HepG2 (cell line): Measurements from ENCODE around the gene RIPK1. TPM values are rescaled to one million over a fixed set of nuclear protein-coding genes. Genes with fewer than 3 reads are reported as not detected.

ENCODE experiments used
- ATAC-seq: fragments of 200-7000 bp; cut with Tn5 transposase; 3 replicates; pipeline ENCODE4 v1.9.1; 2020; ENCODE audit warnings: mild to moderate bottlenecking, moderate library complexity
- BruUV-seq: library from RNA; stranded (reverse); fragments of 400-500 nt; replicated peaks from 2 replicates; lab custom pipeline; 2021; lab: Mats Ljungman, UMichigan
- CTCF ChIA-PET: fragments of 300-600 bp; formaldehyde crosslinking; extraction: SDS; loops from one replicate; lab custom pipeline; 2021; ENCODE audit warnings: low total read pairs, inconsistent platforms, low intra/inter-chr PET ratio; lab: Yijun Ruan, JAX
- POLR2A ChIA-PET: fragments of 350-600 bp; sonication (Branson Sonifier 250); formaldehyde crosslinking; loops from one replicate; lab custom pipeline; 2020; ENCODE audit warnings: antibody characterized with exemption, inconsistent platforms; lab: Yijun Ruan, JAX
- DNase-seq: peaks from one replicate; pipeline ENCODE4 v3.0.0-alpha.2; 2015; ENCODE audit warnings: low spot score
- FAIRE-seq: peaks from 3 replicates; lab custom pipeline; 2011; peaks lifted over from hg19 to GRCh38; lab: Jason Lieb, UNC
- H2AFZ ChIP-seq: one replicate; pipeline ENCODE4 v1.6.1; 2011; ENCODE audit warnings: low read length, inconsistent platforms
- H3K27ac ChIP-seq: fragments of 300-600 bp; 3 replicates; pipeline ENCODE4 v1.8.0; 2011; ENCODE audit warnings: mixed run types, mild to moderate bottlenecking, mixed read lengths, low read length, inconsistent platforms; ENCODE audit not compliant: insufficient read depth; ENCODE audit errors: extremely low read length
- H3K27me3 ChIP-seq, 2 experiments: fragments of 200-600 bp in 1 of 2; 2 replicates in 1 of 2; 3 replicates in 1 of 2; pipeline versions ENCODE4 v1.6.0 to v1.8.0; 2011; ENCODE audit warnings: low read length in 2 of 2, mild to moderate bottlenecking in 2 of 2, moderate library complexity in 2 of 2, inconsistent platforms in 1 of 2; ENCODE audit not compliant: insufficient read depth in 2 of 2, control insufficient read depth in 1 of 2
- H3K36me3 ChIP-seq, 2 experiments: fragments of 200-600 bp in 1 of 2; replicated peaks in 1 of 2; 2 replicates in 1 of 2; 3 replicates in 1 of 2; pipeline versions ENCODE4 v1.5.1 to v1.8.0; 2011; ENCODE audit warnings: low read length in 2 of 2, inconsistent platforms in 1 of 2; ENCODE audit not compliant: insufficient read depth in 2 of 2, control insufficient read depth in 1 of 2
- H3K4me1 ChIP-seq: 2 replicates; pipeline ENCODE4 v1.5.1; 2012; ENCODE audit warnings: low read length, inconsistent platforms; ENCODE audit not compliant: insufficient read depth
- H3K4me2 ChIP-seq: 2 replicates; pipeline ENCODE4 v1.6.0; 2011; ENCODE audit warnings: low read depth, low read length, inconsistent platforms
- H3K4me3 ChIP-seq, 3 experiments: fragments of 200-600 bp in 1 of 3; sonication (generic), shearing (Covaris generic) in 1 of 3; replicated peaks in 1 of 3; 2 replicates each; pipeline ENCODE4 v1.5.1; 2011 to 2016; ENCODE audit warnings: low read length in 3 of 3, inconsistent platforms in 2 of 3, low read depth in 2 of 3, mild to moderate bottlenecking in 2 of 3, control low read depth in 1 of 3, mixed read lengths in 1 of 3; ENCODE audit not compliant: insufficient read depth in 1 of 3
- H3K79me2 ChIP-seq: one replicate; pipeline ENCODE4 v1.6.1; 2011; ENCODE audit warnings: low read length, inconsistent platforms; ENCODE audit not compliant: insufficient read depth
- H3K9ac ChIP-seq: 2 replicates; pipeline ENCODE4 v1.6.0; 2011; ENCODE audit warnings: mild to moderate bottlenecking, low read depth, low read length, inconsistent platforms; ENCODE audit not compliant: insufficient read depth
- H3K9me3 ChIP-seq: 2 replicates; pipeline ENCODE4 v1.5.1; 2012; ENCODE audit warnings: mild to moderate bottlenecking, low read length
- H4K20me1 ChIP-seq: 2 replicates; pipeline ENCODE4 v1.6.0; 2011; ENCODE audit warnings: inconsistent platforms, mild to moderate bottlenecking, low read length, moderate library complexity; ENCODE audit not compliant: insufficient read depth
- BORCS8-MEF2B ChIP-seq: sonication (generic); formaldehyde crosslinking; IDR thresholded peaks from 2 replicates; pipeline ENCODE4 v1.8.0; 2022; ENCODE audit warnings: mild to moderate bottlenecking, missing genetic modification reagents
- BRD4 ChIP-seq: sonication (generic); formaldehyde crosslinking; IDR thresholded peaks from 2 replicates; pipeline ENCODE4 v1.4.0; 2020; ENCODE audit warnings: missing genetic modification reagents
- E2F5 ChIP-seq: sonication (generic); formaldehyde crosslinking; conservative IDR thresholded peaks from 2 replicates; pipeline ENCODE4 v1.4.0; 2020; ENCODE audit warnings: missing genetic modification reagents
- FOXO1 ChIP-seq: sonication (generic); formaldehyde crosslinking; IDR thresholded peaks from 2 replicates; pipeline ENCODE4 v1.4.0; 2020; ENCODE audit warnings: missing genetic modification reagents
- GABPA ChIP-seq, 2 experiments: IDR thresholded peaks; 2 replicates each; pipeline ENCODE4 v1.6.1; 2011 to 2016; ENCODE audit warnings: low read depth in 2 of 2, low read length in 1 of 2, missing biosample characterization in 1 of 2, missing genetic modification characterization in 1 of 2
- GLI4 ChIP-seq: sonication (generic); formaldehyde crosslinking; IDR thresholded peaks from 2 replicates; pipeline ENCODE4 v1.5.1; 2020; ENCODE audit warnings: missing genetic modification reagents, mild to moderate bottlenecking, moderate library complexity, borderline replicate concordance
- KDM4B ChIP-seq: sonication (generic); formaldehyde crosslinking; IDR thresholded peaks from 2 replicates; pipeline ENCODE4 v1.4.0; 2020; ENCODE audit warnings: missing genetic modification reagents
- KLF15 ChIP-seq: sonication (generic); formaldehyde crosslinking; IDR thresholded peaks from 2 replicates; pipeline ENCODE4 v1.8.1; 2023; ENCODE audit warnings: borderline replicate concordance, mild to moderate bottlenecking, inconsistent platforms, missing genetic modification reagents, mixed read lengths
- MTF2 ChIP-seq: sonication (generic); formaldehyde crosslinking; IDR thresholded peaks from 2 replicates; pipeline ENCODE4 v1.5.0; 2020; ENCODE audit warnings: missing genetic modification reagents, borderline replicate concordance
- PRMT3 ChIP-seq: sonication (generic); formaldehyde crosslinking; IDR thresholded peaks from 2 replicates; pipeline ENCODE4 v1.8.1; 2022; ENCODE audit warnings: low read depth, mild to moderate bottlenecking, moderate library complexity, missing genetic modification reagents, borderline replicate concordance
- RXRB ChIP-seq: IDR thresholded peaks from 2 replicates; pipeline ENCODE4 v1.6.1; 2016; ENCODE audit warnings: borderline replicate concordance, missing genetic modification reagents, missing compliant biosample characterization
- SIX1 ChIP-seq: sonication (generic); formaldehyde crosslinking; IDR thresholded peaks from 2 replicates; pipeline ENCODE4 v1.4.0; 2020; ENCODE audit warnings: missing genetic modification reagents, borderline replicate concordance
- SNAPC2 ChIP-seq: sonication (generic); formaldehyde crosslinking; IDR thresholded peaks from 2 replicates; pipeline ENCODE4 v1.8.1; 2022; ENCODE audit warnings: mild to moderate bottlenecking, missing genetic modification reagents
- SRY ChIP-seq: sonication (generic); formaldehyde crosslinking; IDR thresholded peaks from 2 replicates; pipeline ENCODE4 v1.8.0; 2022; ENCODE audit warnings: mild to moderate bottlenecking, missing genetic modification reagents
- YY1 ChIP-seq: IDR thresholded peaks from 2 replicates; pipeline ENCODE4 v1.6.1; 2011; ENCODE audit warnings: low read length, low read depth, moderate library complexity, mild to moderate bottlenecking; ENCODE audit not compliant: insufficient read depth, insufficient replicate concordance
- ZNF317 ChIP-seq: sonication (generic); formaldehyde crosslinking; IDR thresholded peaks from 2 replicates; pipeline ENCODE4 v1.5.0; 2020; ENCODE audit warnings: mild to moderate bottlenecking, missing genetic modification reagents
- ZNF607 ChIP-seq: sonication (generic); formaldehyde crosslinking; IDR thresholded peaks from 2 replicates; pipeline ENCODE4 v1.5.1; 2020; ENCODE audit warnings: missing genetic modification reagents, mild to moderate bottlenecking, borderline replicate concordance
- ZNF678 ChIP-seq: sonication (generic); formaldehyde crosslinking; IDR thresholded peaks from 2 replicates; pipeline ENCODE4 v1.4.0; 2020; ENCODE audit warnings: mild to moderate bottlenecking, missing genetic modification reagents
- ZNF879 ChIP-seq: sonication (generic); formaldehyde crosslinking; IDR thresholded peaks from 2 replicates; pipeline ENCODE4 v1.8.1; 2023; ENCODE audit warnings: missing genetic modification reagents
- ZSCAN20 ChIP-seq: sonication (generic); formaldehyde crosslinking; IDR thresholded peaks from 2 replicates; pipeline ENCODE4 v1.4.0; 2020; ENCODE audit warnings: missing genetic modification reagents, mild to moderate bottlenecking, borderline replicate concordance
- WGBS: methylation state at CpG from one replicate; pipeline ENCODE4 v1.1.6; 2017; ENCODE audit warnings: low lambda C conversion rate; 5-methylcytosine and 5-hydroxymethylcytosine counted together
- in situ Hi-C: cut with HindIII; loops from 2 replicates; pipeline ENCODE4 v1.10.0; 2017; ENCODE audit warnings: low pct_unique_long_range_greater_than_20kb; ENCODE audit not compliant: extremely low pct_ligation_motif_present
- intact Hi-C: fragments of 100-400 bp; cut with micrococcal nuclease; formaldehyde crosslinking; loops from one replicate; pipeline ENCODE4 v1.10.0; 2022; ENCODE audit not compliant: unreplicated experiment
- polyA plus RNA-seq, 8 experiments: library from polyadenylated mRNA; depleted of rRNA in 3 of 8; stranded (reverse) in 7 of 8; unstranded in 1 of 8; fragments of >200 nt; fragmentation: Illumina TruSeq in 4 of 8; extraction: Trizol in 4 of 8; gene quantifications; 2 replicates each; pipeline versions ENCODE4 v1.2.1 to v1.2.3, GENCODE V29; 2011 to 2016; ENCODE audit warnings: low read depth in 4 of 8, missing spikeins in 1 of 8, mixed read lengths in 1 of 8; ENCODE audit not compliant: insufficient read depth in 1 of 8
- total RNA-seq, 5 experiments: library from RNA; depleted of rRNA; stranded (reverse); fragments of >200 nt; fragmentation: Illumina TruSeq; extraction: Trizol; gene quantifications; 2 replicates each; pipeline ENCODE4 v1.2.3, GENCODE V29; 2016; ENCODE audit warnings: low read depth in 1 of 5
- TF ChIP-seq, protein P1 (sequence below): sonication (generic); formaldehyde crosslinking; IDR thresholded peaks from 2 replicates; pipeline ENCODE4 v1.9.0; 2021; ENCODE audit warnings: missing genetic modification reagents, mild to moderate bottlenecking, borderline replicate concordance

Gene RIPK1
- total and polyA plus RNA-seq, 2 of the 13 experiments (the other 11 are each of a cell fraction or from before 2014, with no cell fraction given): 9.0 to 10.3 TPM

GRCh38 chr6:3162565-3163247, 94.4 kb downstream of the RIPK1 start:
- ChIA-PET POLR2A (interaction anchor here (0.6 to 2.0 kb wide), 22 partner anchors 9 to 858 kb away, joined by 3 to 17 read pairs (median 5); partner anchors contain the start of genes BPHL and PSMG4), CTCF (interaction anchor here (2.4 kb wide), 1 partner anchor 36 kb away, joined by 12 read pairs; no protein-coding TSS in a partner anchor)
- H3K4me2 ChIP-seq: peak overlapping the region; percentile 93
- peak; percentile 80 for DNase-seq
- H3K79me2 ChIP-seq: no peaks in the 10 kb centered on the region
- no peak for FAIRE-seq
- no peaks in the 10 kb centered on the region for H3K9me3 ChIP-seq
- in situ Hi-C loops (no loop called here), intact Hi-C loops (loop anchor here (1.0 to 2.0 kb wide), 3 partner anchors 36 to 88 kb away; no protein-coding TSS in a partner anchor)
- no peaks in the 10 kb centered on the region for H3K36me3 ChIP-seq
- peak overlapping the region; percentile 89 for H3K27ac ChIP-seq
- peaks cover 71% of the 10 kb centered on the region for H3K4me1 ChIP-seq
- no peaks in the 10 kb centered on the region for H4K20me1 ChIP-seq
- H3K9ac ChIP-seq: peak overlapping the region; percentile 81
- TSS peak; percentile 95 for BruUV-seq
- 1% methylated on average over 18 of the region's 74 CpGs for WGBS
- ATAC-seq: peak; percentile 91
- peak overlapping the region; percentile 42 for H2AFZ ChIP-seq
- H3K27me3 ChIP-seq: no peaks in the 10 kb centered on the region
- peak overlapping the region; percentile 67 to 84 (median 72) for H3K4me3 ChIP-seq
- TF ChIP-seq ZNF678 (peak; percentile 94), SRY (peak; percentile 90; the same call in 1 of the 2 replicates), MTF2 (CRISPR knock-in tag) (no peak; the same call in 1 of the 2 replicates), SNAPC2 (CRISPR knock-in tag) (no peak), ZNF317 (CRISPR knock-in tag) (peak; percentile 76), KDM4B (CRISPR knock-in tag) (no peak), RXRB (CRISPR knock-in tag) (peak; percentile 59; the same call in 1 of the 2 replicates), ZNF879 (CRISPR knock-in tag) (no peak), GABPA (IDR thresholded peaks at IDR 0.05; ENCODE audit: low read depth, low read length) (no peak), GABPA (CRISPR knock-in tag; IDR thresholded peaks at IDR 0.05; ENCODE audit: low read depth) (no peak), YY1 (peak; percentile 74), SIX1 (CRISPR knock-in tag) (peak; percentile 36; the same call in 1 of the 2 replicates), GLI4 (CRISPR knock-in tag) (no peak), PRMT3 (CRISPR knock-in tag) (no peak), KLF15 (CRISPR knock-in tag) (0 out of 2 replicates have a peak, but pooled peaks have one; percentile 29), ZSCAN20 (no peak; the same call in 1 of the 2 replicates), FOXO1 (CRISPR knock-in tag) (peak; percentile 68), ZNF607 (CRISPR knock-in tag) (peak; percentile 95), BORCS8-MEF2B (CRISPR knock-in tag) (no peak; the same call in 1 of the 2 replicates), E2F5 (CRISPR knock-in tag) (peak; percentile 42; the same call in 1 of the 2 replicates), BRD4 (CRISPR knock-in tag) (0 out of 2 replicates have a peak, but pooled peaks have one; percentile 62)
- TF ChIP-seq, protein P1, sequence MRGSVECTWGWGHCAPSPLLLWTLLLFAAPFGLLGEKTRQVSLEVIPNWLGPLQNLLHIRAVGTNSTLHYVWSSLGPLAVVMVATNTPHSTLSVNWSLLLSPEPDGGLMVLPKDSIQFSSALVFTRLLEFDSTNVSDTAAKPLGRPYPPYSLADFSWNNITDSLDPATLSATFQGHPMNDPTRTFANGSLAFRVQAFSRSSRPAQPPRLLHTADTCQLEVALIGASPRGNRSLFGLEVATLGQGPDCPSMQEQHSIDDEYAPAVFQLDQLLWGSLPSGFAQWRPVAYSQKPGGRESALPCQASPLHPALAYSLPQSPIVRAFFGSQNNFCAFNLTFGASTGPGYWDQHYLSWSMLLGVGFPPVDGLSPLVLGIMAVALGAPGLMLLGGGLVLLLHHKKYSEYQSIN (CRISPR knock-in tag): no peak
